ENCODE data around the gene ZBTB4.

ZBTB4 gene

DNA sequence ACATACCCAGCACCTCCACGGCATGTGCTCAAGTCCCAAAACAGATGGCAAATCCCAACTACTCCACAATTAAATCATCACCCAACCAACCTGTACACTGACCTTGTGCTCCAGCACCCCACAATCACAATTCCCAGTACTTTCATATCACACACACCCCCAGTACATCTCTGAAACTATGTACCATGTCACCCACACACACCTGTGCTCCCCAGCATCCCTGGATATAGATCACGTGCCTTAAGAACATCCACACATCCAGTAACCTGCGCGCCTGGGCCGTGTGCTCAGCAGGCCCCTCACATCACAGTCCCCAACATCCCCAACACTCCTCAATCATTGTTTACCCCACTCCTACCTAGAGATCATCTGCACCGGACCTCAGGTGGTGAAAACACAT lies 69.7 kb downstream of the ZBTB4 start:
- H3K36me3 Mint-ChIP-seq: no peaks in the 10 kb centered on the region
- no peak for DNase-seq
- H3K4me1 Mint-ChIP-seq: peaks cover 12% of the 10 kb centered on the region
- peaks cover 63% of the 10 kb centered on the region for H3K27me3 Mint-ChIP-seq
- H3K4me3 Mint-ChIP-seq: no peak overlapping the region
- H3K27ac Mint-ChIP-seq: no peak overlapping the region
- CTCF ChIA-PET: no interaction called here
- H3K9me3 Mint-ChIP-seq: no peaks in the 10 kb centered on the region
